ENCODE results near the gene INPP4B. TPM values are rescaled to one million over a fixed set of nuclear protein-coding genes. Genes with fewer than 3 reads are reported as not detected.

INPP4B gene
- total RNA-seq, 2 experiments from 2014 or later: not detected

GRCh38 chr4:142021761-142022160 is 824.3 kb downstream of the INPP4B start:
- H3K4me2 ChIP-seq (ENCODE audit: low read length): no peak overlapping the region
- POLR2A ChIA-PET: no interaction called here
- H4K20me1 ChIP-seq (ENCODE audit: insufficient read depth, low read length): no peaks in the 10 kb centered on the region
- no peaks in the 10 kb centered on the region for H3K9me3 ChIP-seq (ENCODE audit: low read length)
- CTCF ChIA-PET (ENCODE audit: unreplicated experiment): no interaction called here
- no peak overlapping the region for H3K27ac ChIP-seq (ENCODE audit: low read depth, low read length, poor library complexity, severe bottlenecking)
- no TSS peak for BruUV-seq (replicated peaks)
- intact Hi-C loops (cut with micrococcal nuclease; ENCODE audit: unreplicated experiment): no loop called here
- H3K36me3 ChIP-seq (ENCODE audit: insufficient read depth, low read length): no peaks in the 10 kb centered on the region
- no peaks in the 10 kb centered on the region for H3K79me2 ChIP-seq (ENCODE audit: insufficient read depth, low read depth, low read length)
- no peak overlapping the region for H2AFZ ChIP-seq (ENCODE audit: low read length)
- H3K9me2 ChIP-seq (ENCODE audit: insufficient read depth, low read length): no peaks in the 10 kb centered on the region
- no peak for TF ChIP-seq EZH2phosphoT487 (IDR thresholded peaks at IDR 0.05; ENCODE audit: borderline replicate concordance, low read depth, low read length)
- no peak for TF ChIP-seq CTCF (conservative IDR thresholded peaks at IDR 0.05; ENCODE audit: low read length)
- H3K4me3 ChIP-seq (ENCODE audit: low read depth, low read length, poor library complexity, severe bottlenecking): no peak overlapping the region
- DNase-seq (ENCODE audit: low spot score): no peak
- H3K4me1 ChIP-seq (ENCODE audit: insufficient read depth, low read length, poor library complexity, severe bottlenecking): no peaks in the 10 kb centered on the region

GRCh38 chr4:142021181-142021580 is 824.9 kb downstream of the INPP4B start:
- H3K9me2 ChIP-seq (ENCODE audit: insufficient read depth, low read length): no peaks in the 10 kb centered on the region
- no peak overlapping the region for H3K4me2 ChIP-seq (ENCODE audit: low read length)
- H3K79me2 ChIP-seq (ENCODE audit: insufficient read depth, low read depth, low read length): no peaks in the 10 kb centered on the region
- no TSS peak for BruUV-seq (replicated peaks)
- no peak overlapping the region for H3K4me3 ChIP-seq (ENCODE audit: low read depth, low read length, poor library complexity, severe bottlenecking)
- TF ChIP-seq EZH2phosphoT487 (IDR thresholded peaks at IDR 0.05; ENCODE audit: borderline replicate concordance, low read depth, low read length) (no peak), CTCF (conservative IDR thresholded peaks at IDR 0.05; ENCODE audit: low read length) (no peak)
- H4K20me1 ChIP-seq (ENCODE audit: insufficient read depth, low read length): no peaks in the 10 kb centered on the region
- H3K9me3 ChIP-seq (ENCODE audit: low read length): no peaks in the 10 kb centered on the region
- DNase-seq (ENCODE audit: low spot score): no peak
- ChIA-PET CTCF (ENCODE audit: unreplicated experiment) (no interaction called here), POLR2A (no interaction called here)
- H2AFZ ChIP-seq (ENCODE audit: low read length): no peak overlapping the region
- no peak overlapping the region for H3K27ac ChIP-seq (ENCODE audit: low read depth, low read length, poor library complexity, severe bottlenecking)
- H3K36me3 ChIP-seq (ENCODE audit: insufficient read depth, low read length): no peaks in the 10 kb centered on the region
- intact Hi-C loops (cut with micrococcal nuclease; ENCODE audit: unreplicated experiment): no loop called here
- no peaks in the 10 kb centered on the region for H3K4me1 ChIP-seq (ENCODE audit: insufficient read depth, low read length, poor library complexity, severe bottlenecking)

DNA sequence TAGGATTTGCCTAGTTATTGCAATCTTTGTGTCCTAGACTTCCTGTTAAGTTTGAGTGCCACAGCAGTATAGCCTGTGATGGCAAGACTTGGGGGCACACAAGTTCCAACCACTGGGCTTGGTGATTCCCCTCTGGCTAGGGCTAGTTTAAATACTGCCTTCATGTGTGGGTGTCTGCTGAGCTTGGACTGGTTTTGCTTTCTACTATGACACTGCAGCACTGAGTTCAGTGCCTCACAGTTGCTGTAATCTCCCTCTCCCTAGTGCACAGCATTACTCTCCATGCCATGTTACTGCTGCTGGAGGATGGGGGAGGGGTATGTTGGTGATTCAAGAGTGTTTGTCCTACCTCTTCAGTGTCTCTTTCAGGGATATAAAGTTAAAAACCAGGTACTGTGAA is 830.1 kb downstream of the INPP4B start:
- Histone ChIP-seq H3K4me3 (ENCODE audit: low read depth, low read length, poor library complexity, severe bottlenecking) (no peak overlapping the region), H3K36me3 (ENCODE audit: insufficient read depth, low read length) (no peaks in the 10 kb centered on the region), H2AFZ (ENCODE audit: low read length) (no peak overlapping the region), H3K27ac (ENCODE audit: low read depth, low read length, poor library complexity, severe bottlenecking) (no peak overlapping the region), H3K79me2 (ENCODE audit: insufficient read depth, low read depth, low read length) (no peaks in the 10 kb centered on the region), H3K9me3 (ENCODE audit: low read length) (no peaks in the 10 kb centered on the region), H4K20me1 (ENCODE audit: insufficient read depth, low read length) (no peaks in the 10 kb centered on the region), H3K4me1 (ENCODE audit: insufficient read depth, low read length, poor library complexity, severe bottlenecking) (no peaks in the 10 kb centered on the region), H3K4me2 (ENCODE audit: low read length) (no peak overlapping the region), H3K9me2 (ENCODE audit: insufficient read depth, low read length) (no peaks in the 10 kb centered on the region)
- POLR2A ChIA-PET: no interaction called here
- no peak for TF ChIP-seq CTCF (conservative IDR thresholded peaks at IDR 0.05; ENCODE audit: low read length)
- TF ChIP-seq EZH2phosphoT487 (IDR thresholded peaks at IDR 0.05; ENCODE audit: borderline replicate concordance, low read depth, low read length): no peak
- DNase-seq (ENCODE audit: low spot score): no peak
- intact Hi-C loops (cut with micrococcal nuclease; ENCODE audit: unreplicated experiment): no loop called here
- CTCF ChIA-PET (ENCODE audit: unreplicated experiment): no interaction called here
- no TSS peak for BruUV-seq (replicated peaks)
